HG02623 (cell line): ENCODE results near the gene CSRNP3.
"Not testable (repeated sequence)": the region's sequence is repeated elsewhere in the genome, so short reads cannot be mapped to it uniquely, and the experiment has no call there.

Experiments
- ATAC-seq: cut with Tn5 transposase; IDR thresholded peaks from one replicate; pipeline ENCODE4 v1.9.1; 2021; ENCODE audit warnings: moderate library complexity; ENCODE audit not compliant: unreplicated experiment

Gene CSRNP3

GRCh38 chr2:165584126-165584654 lies 114.7 kb downstream of the CSRNP3 start:
- ATAC-seq, result no peak

- no peak for ATAC-seq
These were observed 116.5 kb downstream of the CSRNP3 start for GRCh38 chr2:165586019-165586418.

GRCh38 chr2:165587335-165587938 lies 117.9 kb downstream of the CSRNP3 start:
- ATAC-seq, result no peak

- not testable (repeated sequence) for ATAC-seq
These were observed 121.5 kb downstream of the CSRNP3 start for GRCh38 chr2:165590999-165591398.

- no peak for ATAC-seq
These were observed 123.6 kb downstream of the CSRNP3 start for GRCh38 chr2:165593081-165593480.

- no peak for ATAC-seq
These were observed 124.9 kb downstream of the CSRNP3 start for GRCh38 chr2:165594231-165594934.

GRCh38 chr2:165594935-165595255 lies 125.4 kb downstream of the CSRNP3 start:
- peak; percentile 86 for ATAC-seq

- ATAC-seq, result no peak
These were observed 127.3 kb downstream of the CSRNP3 start for GRCh38 chr2:165596788-165597187.

GRCh38 chr2:165601065-165601830 lies 131.8 kb downstream of the CSRNP3 start:
- ATAC-seq, result no peak

- no peak for ATAC-seq
These were observed 132.5 kb downstream of the CSRNP3 start for GRCh38 chr2:165601928-165602521.

- no peak for ATAC-seq
These were observed 140.2 kb downstream of the CSRNP3 start for GRCh38 chr2:165609672-165610071.

GRCh38 chr2:165610591-165611029 lies 141.1 kb downstream of the CSRNP3 start:
- ATAC-seq, result no peak

- ATAC-seq, result no peak
These were observed 148.4 kb downstream of the CSRNP3 start for GRCh38 chr2:165617741-165618481.

GRCh38 chr2:165618806-165619205 lies 149.3 kb downstream of the CSRNP3 start:
- no peak for ATAC-seq

GRCh38 chr2:165621086-165621560 lies 151.6 kb downstream of the CSRNP3 start:
- ATAC-seq, result no peak

- ATAC-seq, result no peak
These were observed 153.7 kb downstream of the CSRNP3 start for GRCh38 chr2:165623161-165623560.

GRCh38 chr2:165623783-165624469 lies 154.4 kb downstream of the CSRNP3 start:
- no peak for ATAC-seq

- ATAC-seq, result no peak
These were observed 154.9 kb downstream of the CSRNP3 start for GRCh38 chr2:165624470-165624800.

GRCh38 chr2:165627470-165627869 lies 158.0 kb downstream of the CSRNP3 start:
- ATAC-seq, result no peak

- no peak for ATAC-seq
These were observed 160.3 kb downstream of the CSRNP3 start for GRCh38 chr2:165629776-165630175.
